Neural progenitor cell (in vitro differentiated cells): Measurements from ENCODE around the gene SFXN5. TPM values are rescaled to one million over a fixed set of nuclear protein-coding genes. Genes with fewer than 3 reads are reported as not detected.

Experiments
- DNase-seq: peaks from one replicate; pipeline ENCODE4 v3.0.0-alpha.2; 2016; ENCODE audit warnings: low spot score
- H2AFZ ChIP-seq: fragments of 200-600 bp; sonication (generic); replicated peaks from 2 replicates; pipeline ENCODE4 v1.6.1; 2016; ENCODE audit warnings: antibody characterized with exemption
- H3F3A ChIP-seq: fragments of 200-600 bp; sonication (generic); 2 replicates; pipeline ENCODE4 v1.6.1; 2016; ENCODE audit warnings: antibody characterized with exemption, low read depth
- H3K27ac ChIP-seq: fragments of 200-600 bp; sonication (generic); 2 replicates; pipeline ENCODE4 v1.5.1; 2016; ENCODE audit warnings: mild to moderate bottlenecking
- H3K27me3 ChIP-seq: fragments of 200-600 bp; sonication (generic); 2 replicates; pipeline ENCODE4 v1.6.1; 2016; ENCODE audit warnings: mild to moderate bottlenecking, moderate library complexity
- H3K36me3 ChIP-seq: fragments of 200-600 bp; sonication (generic); 2 replicates; pipeline ENCODE4 v1.5.1; 2016
- H3K4me1 ChIP-seq: fragments of 200-600 bp; sonication (generic); 2 replicates; pipeline ENCODE4 v1.6.1; 2016; ENCODE audit warnings: mixed run types
- H3K4me2 ChIP-seq: fragments of 200-600 bp; sonication (generic); 2 replicates; pipeline ENCODE4 v1.6.1; 2016
- H3K4me3 ChIP-seq: fragments of 200-600 bp; sonication (generic); 2 replicates; pipeline ENCODE4 v1.5.1; 2016
- H3K79me2 ChIP-seq: fragments of 200-600 bp; sonication (generic); 2 replicates; pipeline ENCODE4 v1.6.1; 2016; ENCODE audit warnings: low read depth
- H3K9ac ChIP-seq: fragments of 200-600 bp; sonication (generic); 2 replicates; pipeline ENCODE4 v1.6.1; 2016
- H3K9me3 ChIP-seq: fragments of 200-600 bp; sonication (generic); 2 replicates; pipeline ENCODE4 v1.5.1; 2016; ENCODE audit warnings: low read depth
- H4K20me1 ChIP-seq: fragments of 200-600 bp; sonication (generic); 2 replicates; pipeline ENCODE4 v1.6.1; 2016; ENCODE audit warnings: low read depth
- H3K27ac Mint-ChIP-seq: 3 replicates; pipeline ENCODE4 v1.8.0; 2021; ENCODE audit warnings: mixed read lengths
- H3K27me3 Mint-ChIP-seq: 2 replicates; pipeline ENCODE4 v1.8.0; 2022; ENCODE audit warnings: low read depth, mild to moderate bottlenecking, inconsistent platforms, moderate library complexity, mixed read lengths; ENCODE audit not compliant: insufficient read depth
- H3K36me3 Mint-ChIP-seq: 3 replicates; pipeline ENCODE4 v1.8.0; 2021; ENCODE audit warnings: mixed read lengths
- H3K4me1 Mint-ChIP-seq: 3 replicates; pipeline ENCODE4 v1.8.0; 2021; ENCODE audit warnings: mixed read lengths
- H3K4me3 Mint-ChIP-seq: 3 replicates; pipeline ENCODE4 v1.8.0; 2021; ENCODE audit warnings: mild to moderate bottlenecking, moderate library complexity, mixed read lengths
- H3K9me3 Mint-ChIP-seq: 3 replicates; pipeline ENCODE4 v1.8.0; 2020; ENCODE audit warnings: mixed read lengths
- CTCF ChIP-seq: fragments of 200-600 bp; sonication (generic); IDR thresholded peaks from 2 replicates; pipeline ENCODE4 v1.5.1; 2017; ENCODE audit warnings: antibody characterized with exemption, mild to moderate bottlenecking
- EZH2 ChIP-seq: fragments of 200-600 bp; sonication (generic); IDR thresholded peaks from 2 replicates; pipeline ENCODE4 v1.6.1; 2017; ENCODE audit warnings: antibody characterized with exemption, mild to moderate bottlenecking, moderate library complexity
- EZH2phosphoT487 ChIP-seq: fragments of 200-600 bp; sonication (generic); IDR thresholded peaks from 2 replicates; pipeline ENCODE4 v1.6.1; 2017; ENCODE audit warnings: antibody characterized with exemption
- total RNA-seq: library from RNA; depleted of rRNA; stranded (reverse); fragments of >200 nt; gene quantifications from 2 replicates; pipeline ENCODE4 v1.2.3, GENCODE V29; 2015; ENCODE audit warnings: low replicate concordance

SFXN5 gene
- total RNA-seq, 1 donor from 2014 or later: 3.4 TPM

GRCh38 chr2:72953976-72954375 lies 117.5 kb downstream of the SFXN5 start:
- no peak for DNase-seq
- Histone ChIP-seq H3K27ac (no peak overlapping the region), H3F3A (peaks cover 20% of the 10 kb centered on the region), H4K20me1 (no peaks in the 10 kb centered on the region), H2AFZ (no peak overlapping the region), H3K9me3 (no peaks in the 10 kb centered on the region), H3K79me2 (no peaks in the 10 kb centered on the region), H3K36me3 (no peaks in the 10 kb centered on the region), H3K4me1 (peaks cover 54% of the 10 kb centered on the region), H3K4me3 (no peak overlapping the region), H3K9ac (no peak overlapping the region), H3K27me3 (no peaks in the 10 kb centered on the region), H3K4me2 (no peak overlapping the region)
- no peak for TF ChIP-seq CTCF
- TF ChIP-seq EZH2phosphoT487: no peak
- TF ChIP-seq EZH2: no peak
- H3K27me3 Mint-ChIP-seq: peaks cover 18% of the 10 kb centered on the region
- no peaks in the 10 kb centered on the region for H3K9me3 Mint-ChIP-seq
- no peak overlapping the region for H3K27ac Mint-ChIP-seq
- peaks cover 24% of the 10 kb centered on the region for H3K4me1 Mint-ChIP-seq
- no peak overlapping the region for H3K4me3 Mint-ChIP-seq
- peaks cover 5% of the 10 kb centered on the region for H3K36me3 Mint-ChIP-seq

GRCh38 chr2:72953528-72953927 lies 118.0 kb downstream of the SFXN5 start:
- TF ChIP-seq EZH2 (no peak), CTCF (no peak), EZH2phosphoT487 (no peak)
- no peaks in the 10 kb centered on the region for H3K79me2 ChIP-seq
- peaks cover 24% of the 10 kb centered on the region for H3K4me1 Mint-ChIP-seq
- peaks cover 5% of the 10 kb centered on the region for H3K36me3 Mint-ChIP-seq
- H3K36me3 ChIP-seq: no peaks in the 10 kb centered on the region
- H3K27me3 ChIP-seq: no peaks in the 10 kb centered on the region
- no peak overlapping the region for H3K27ac Mint-ChIP-seq
- no peak overlapping the region for H3K4me3 ChIP-seq
- peaks cover 20% of the 10 kb centered on the region for H3F3A ChIP-seq
- H3K4me2 ChIP-seq: no peak overlapping the region
- no peak for DNase-seq
- no peak overlapping the region for H2AFZ ChIP-seq
- H3K9me3 Mint-ChIP-seq: no peaks in the 10 kb centered on the region
- H3K27me3 Mint-ChIP-seq: peaks cover 18% of the 10 kb centered on the region
- H3K9me3 ChIP-seq: no peaks in the 10 kb centered on the region
- no peak overlapping the region for H3K9ac ChIP-seq
- H3K4me3 Mint-ChIP-seq: no peak overlapping the region
- H3K4me1 ChIP-seq: peaks cover 54% of the 10 kb centered on the region
- H4K20me1 ChIP-seq: no peaks in the 10 kb centered on the region
- H3K27ac ChIP-seq: no peak overlapping the region

GRCh38 chr2:72952961-72953360 lies 118.6 kb downstream of the SFXN5 start:
- DNase-seq: no peak
- no peak overlapping the region for H3K27ac Mint-ChIP-seq

More at GRCh38 chr2:72952961-72953360, 118.6 kb downstream of the SFXN5 start:
- Mint-ChIP-seq H3K9me3 (no peaks in the 10 kb centered on the region), H3K4me3 (no peak overlapping the region), H3K4me1 (peaks cover 24% of the 10 kb centered on the region), H3K36me3 (peaks cover 5% of the 10 kb centered on the region), H3K27me3 (peaks cover 18% of the 10 kb centered on the region)
- TF ChIP-seq EZH2 (no peak), CTCF (no peak)
- Histone ChIP-seq H4K20me1 (no peaks in the 10 kb centered on the region), H2AFZ (no peak overlapping the region), H3K79me2 (no peaks in the 10 kb centered on the region), H3K4me1 (peaks cover 54% of the 10 kb centered on the region), H3K4me3 (no peak overlapping the region), H3K36me3 (no peaks in the 10 kb centered on the region), H3K27me3 (no peaks in the 10 kb centered on the region), H3K9ac (no peak overlapping the region), H3K4me2 (no peak overlapping the region), H3K9me3 (no peaks in the 10 kb centered on the region), H3F3A (peaks cover 20% of the 10 kb centered on the region), H3K27ac (no peak overlapping the region)
